Stimulated activated CD8-positive, alpha-beta memory T cell treated with anti-CD3 and anti-CD28 coated beads, Interleukin-12 subunit alpha, Interleukin-12 subunit beta, amount 100 ng/mL, for 24 hours (primary cell): Measurements from ENCODE around the gene KCNK15.
"Not testable (repeated sequence)": the region's sequence is repeated elsewhere in the genome, so short reads cannot be mapped to it uniquely, and the experiment has no call there.

Source experiments
- DNase-seq: peaks from one replicate; pipeline ENCODE4 v3.0.0-alpha.2; 2020; ENCODE audit errors: extremely low read depth

The KCNK15 gene

GRCh38 chr20:44758247-44759101 is 12.8 kb downstream of the KCNK15 start:
- no peak for DNase-seq

- no peak for DNase-seq
Measured at GRCh38 chr20:44759595-44759994, 13.9 kb downstream of the KCNK15 start.

- DNase-seq: no peak
Measured at GRCh38 chr20:44761423-44761822, 15.8 kb downstream of the KCNK15 start.

DNA sequence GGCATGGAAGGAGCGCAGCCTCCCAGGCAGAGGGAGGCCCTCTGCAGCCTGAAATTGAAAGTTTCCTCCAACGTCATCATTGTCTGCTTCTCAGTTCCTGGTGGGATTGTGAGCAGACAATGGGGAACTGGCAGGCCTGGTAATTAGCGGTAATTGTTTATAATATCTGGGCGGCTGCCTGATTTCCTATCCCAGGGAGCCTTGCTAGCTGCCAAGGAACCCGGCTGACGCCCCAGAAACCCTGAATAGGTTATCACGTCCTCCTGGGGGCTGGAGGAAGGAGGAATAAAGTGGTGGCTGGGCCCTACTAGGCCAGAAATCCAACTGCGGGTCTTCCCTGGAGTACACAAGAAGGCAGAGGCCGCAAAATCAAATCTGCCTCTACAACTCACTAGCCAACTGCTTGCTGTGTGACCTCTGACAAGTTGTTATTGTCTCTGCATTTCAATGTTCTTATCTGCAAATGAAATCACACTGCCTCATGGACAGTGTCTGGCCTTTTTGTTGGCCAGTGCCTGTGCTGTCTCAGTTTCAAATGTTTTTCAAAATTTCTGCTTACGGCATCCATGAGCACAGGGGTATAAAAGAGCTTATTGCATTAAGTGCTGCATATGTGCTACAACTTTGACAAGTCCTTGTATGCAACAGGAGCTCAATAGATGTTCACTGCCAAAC is 16.9 kb downstream of the KCNK15 start:
- no peak for DNase-seq

- DNase-seq: not testable (repeated sequence)
Measured at GRCh38 chr20:44763798-44764197, 18.1 kb downstream of the KCNK15 start.

DNA sequence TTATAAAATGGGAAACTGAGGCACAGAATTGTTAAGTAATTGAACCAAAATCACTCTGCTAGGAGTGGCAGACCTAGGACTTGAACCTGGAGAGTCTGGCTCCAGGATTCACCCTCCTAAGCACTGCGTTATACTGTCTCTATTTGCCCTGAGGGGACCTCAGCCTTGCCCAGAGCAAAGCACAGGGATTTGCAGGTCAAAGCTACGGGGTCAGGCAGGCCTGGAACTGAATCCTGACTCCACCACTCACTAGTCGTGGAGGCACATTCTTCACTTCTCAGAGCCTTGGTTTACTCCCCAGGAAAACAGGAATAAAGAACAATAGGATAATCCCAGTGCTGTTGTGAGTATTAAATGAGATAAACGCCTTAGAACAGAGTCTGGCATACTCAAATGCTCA is 19.4 kb downstream of the KCNK15 start:
- no peak for DNase-seq

GRCh38 chr20:44765701-44766347 is 20.2 kb downstream of the KCNK15 start:
- no peak for DNase-seq

DNA sequence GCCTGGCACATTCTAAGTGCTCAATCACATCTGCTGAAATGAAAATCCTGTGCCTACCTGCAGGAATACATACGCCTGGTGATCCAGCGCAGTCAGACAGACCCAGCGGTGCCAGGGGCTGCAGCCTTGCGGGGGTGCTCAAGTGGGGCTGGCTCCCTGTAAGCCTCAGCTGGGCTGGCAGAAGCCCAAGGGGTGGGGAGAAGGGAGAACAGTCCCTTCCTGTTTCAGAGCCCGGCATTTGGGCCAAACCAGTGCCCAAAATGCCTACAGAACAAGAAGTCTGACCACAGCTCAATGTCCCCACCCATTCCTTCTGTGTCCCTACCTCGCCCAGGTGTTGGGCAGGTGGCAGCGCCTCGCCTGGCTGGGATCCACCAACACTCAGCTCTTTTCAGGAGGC is 22.6 kb downstream of the KCNK15 start:
- no peak for DNase-seq

DNA sequence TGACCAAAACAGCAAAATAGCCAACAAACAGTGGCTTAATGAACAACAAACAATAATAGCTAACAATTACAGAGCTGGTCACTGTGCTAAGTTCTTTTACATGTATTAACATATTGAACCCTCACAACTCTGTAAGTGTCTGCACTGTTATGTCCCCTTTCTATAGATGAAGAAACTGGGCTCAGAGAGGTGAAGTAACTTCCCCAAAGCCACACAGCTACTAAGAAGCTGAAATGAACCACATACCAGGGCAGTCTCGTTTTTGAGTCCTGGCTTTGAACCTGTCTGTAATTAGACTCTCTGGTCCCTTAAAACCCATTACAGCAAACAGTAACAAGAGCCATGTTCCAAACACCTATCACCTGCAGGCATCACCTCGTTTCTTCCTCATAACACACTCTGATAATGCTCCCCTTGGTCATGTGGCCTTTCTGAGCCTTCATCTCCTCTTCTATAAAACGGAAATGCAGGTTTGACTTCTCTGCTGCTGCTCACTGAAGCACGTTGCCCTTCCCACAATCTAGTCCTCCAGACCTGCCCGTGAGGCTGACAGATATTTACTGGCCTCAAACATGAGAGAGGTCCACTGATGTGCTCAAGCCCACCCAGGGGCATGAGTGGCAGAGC is 23.3 kb downstream of the KCNK15 start:
- no peak for DNase-seq

DNA sequence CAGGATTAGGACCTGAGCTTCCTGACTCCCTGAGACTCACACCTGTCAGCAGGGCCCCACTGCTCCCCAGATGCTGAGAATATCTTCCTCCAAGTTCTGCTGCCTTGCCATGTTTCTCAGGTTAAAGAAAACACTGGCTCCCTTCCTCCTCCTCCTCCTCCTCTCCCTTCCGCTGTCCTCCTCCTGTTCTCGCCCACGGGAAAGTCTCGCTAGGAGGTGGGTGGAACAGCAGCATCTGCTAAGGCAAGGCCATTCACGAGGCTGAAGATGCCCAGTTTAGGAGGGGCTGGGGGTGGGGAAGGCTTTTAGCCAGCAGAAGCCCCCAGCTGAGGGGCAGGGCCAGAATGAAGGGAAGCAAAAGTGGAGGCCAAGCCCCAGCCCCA is 23.8 kb downstream of the KCNK15 start:
- DNase-seq: no peak

GRCh38 chr20:44770484-44771171 is 25.0 kb downstream of the KCNK15 start:
- no peak for DNase-seq

DNA sequence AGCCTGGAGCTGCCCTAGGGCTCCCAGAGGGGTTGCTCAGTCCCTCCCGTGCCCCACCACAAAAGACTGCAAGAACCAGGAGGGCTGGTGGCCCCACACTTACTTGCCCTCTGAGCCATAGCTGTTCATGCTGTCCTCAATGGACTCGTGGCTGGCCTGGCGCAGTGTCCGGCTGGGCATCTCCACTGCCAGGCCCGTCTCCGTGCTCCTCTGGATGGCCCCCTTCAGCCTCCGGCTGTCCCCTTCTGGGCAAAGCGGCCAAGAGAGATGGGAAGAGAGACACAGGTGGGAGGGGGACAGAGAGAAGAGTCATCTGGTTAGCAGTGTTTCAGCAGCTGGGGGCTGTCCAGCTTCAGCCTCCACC is 25.5 kb downstream of the KCNK15 start:
- no peak for DNase-seq

DNA sequence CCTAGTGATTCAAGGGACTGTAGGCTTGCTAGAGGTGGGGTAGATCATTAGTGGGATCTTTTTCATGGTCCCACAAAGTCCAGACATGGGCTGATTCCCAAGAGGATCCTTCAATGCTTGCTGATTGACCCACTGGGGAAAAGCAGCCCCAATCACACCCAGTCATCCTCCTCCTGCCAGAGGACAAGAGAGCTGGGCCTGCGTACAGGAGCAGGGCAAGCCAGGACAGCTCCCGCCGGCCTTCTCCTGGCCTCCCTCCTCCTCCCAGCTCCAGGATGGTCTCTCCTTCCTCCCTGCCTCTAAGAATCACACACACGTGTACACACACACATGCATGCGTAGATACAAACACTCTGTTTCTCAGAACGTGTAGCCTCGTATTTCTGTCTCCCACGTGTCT is 27.0 kb downstream of the KCNK15 start:
- no peak for DNase-seq

- no peak for DNase-seq
Measured at GRCh38 chr20:44773070-44773829, 27.6 kb downstream of the KCNK15 start.

- DNase-seq: no peak
Measured at GRCh38 chr20:44776980-44777379, 31.3 kb downstream of the KCNK15 start.

- DNase-seq: no peak
Measured at GRCh38 chr20:44780226-44780625, 34.6 kb downstream of the KCNK15 start.

GRCh38 chr20:44781118-44781517 is 35.5 kb downstream of the KCNK15 start:
- DNase-seq: no peak

- DNase-seq: no peak
Measured at GRCh38 chr20:44781791-44782190, 36.1 kb downstream of the KCNK15 start.

- no peak for DNase-seq
Measured at GRCh38 chr20:44784688-44785087, 39.0 kb downstream of the KCNK15 start.

DNA sequence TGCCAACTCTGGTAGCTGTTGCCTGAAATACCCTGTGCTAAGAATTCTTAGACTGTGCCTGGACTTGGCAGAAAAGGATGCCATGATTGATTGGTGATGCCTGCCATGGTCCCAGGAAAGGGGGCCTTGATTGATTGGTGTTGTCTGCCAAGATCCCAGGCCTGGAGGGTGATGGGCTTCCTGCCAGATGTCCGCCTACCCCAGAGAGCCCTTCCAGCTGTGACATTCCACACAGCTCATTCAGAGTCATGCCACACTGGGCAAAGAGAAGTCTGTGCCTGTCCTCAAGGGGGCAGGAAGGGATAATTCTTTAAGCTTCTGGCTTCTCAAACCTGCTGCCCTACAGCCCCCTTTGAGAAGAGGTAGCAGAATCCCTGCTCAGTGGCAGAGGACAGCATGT is 40.1 kb downstream of the KCNK15 start:
- no peak for DNase-seq

DNA sequence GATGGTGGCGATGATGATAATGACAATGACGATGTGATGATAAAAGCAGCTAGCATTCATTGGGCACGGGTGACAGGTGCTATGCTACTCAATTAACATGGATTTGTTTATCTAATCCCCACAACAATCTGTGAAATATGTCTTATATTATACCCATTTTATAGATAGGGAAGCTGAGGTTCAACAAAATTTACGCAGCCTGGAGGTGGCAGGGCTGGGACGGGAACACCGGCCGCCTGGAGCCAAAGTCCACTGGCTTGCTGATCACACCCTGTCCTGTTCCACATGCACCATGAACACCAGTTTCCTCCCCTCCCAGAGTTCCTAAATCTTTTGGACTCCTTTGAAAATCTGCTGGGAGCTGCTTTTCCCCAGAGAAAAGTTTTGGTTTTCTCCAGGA is 41.6 kb downstream of the KCNK15 start:
- no peak for DNase-seq
